Stimulated activated CD8-positive, alpha-beta memory T cell treated with anti-CD3 and anti-CD28 coated beads, Interleukin-15, amount 100 ng/mL, for 4 hours (primary cell): Measurements from ENCODE around the gene TMEM140.
A peak's percentile ranks its signal among the peaks of the same experiment; 100 is the strongest.
"Not testable (repeated sequence)": the region's sequence is repeated elsewhere in the genome, so short reads cannot be mapped to it uniquely, and the experiment has no call there.

Source experiments
- DNase-seq, 2 donors: peaks; one replicate each; pipeline ENCODE4 v3.0.0-alpha.2; 2020; ENCODE audit warnings: low read depth in 2 of 2

Gene TMEM140

GRCh38 chr7:135158874-135159273 is 11.0 kb downstream of the TMEM140 start:
- DNase-seq, result no peak

- no peak for DNase-seq
Measured at GRCh38 chr7:135159359-135160085, 11.7 kb downstream of the TMEM140 start.

GRCh38 chr7:135160098-135160857 is 12.4 kb downstream of the TMEM140 start:
- DNase-seq, result no peak

GRCh38 chr7:135160858-135161653 is 13.2 kb downstream of the TMEM140 start:
- no peak for DNase-seq

- DNase-seq, result no peak
Measured at GRCh38 chr7:135161669-135162068, 13.8 kb downstream of the TMEM140 start.

DNA sequence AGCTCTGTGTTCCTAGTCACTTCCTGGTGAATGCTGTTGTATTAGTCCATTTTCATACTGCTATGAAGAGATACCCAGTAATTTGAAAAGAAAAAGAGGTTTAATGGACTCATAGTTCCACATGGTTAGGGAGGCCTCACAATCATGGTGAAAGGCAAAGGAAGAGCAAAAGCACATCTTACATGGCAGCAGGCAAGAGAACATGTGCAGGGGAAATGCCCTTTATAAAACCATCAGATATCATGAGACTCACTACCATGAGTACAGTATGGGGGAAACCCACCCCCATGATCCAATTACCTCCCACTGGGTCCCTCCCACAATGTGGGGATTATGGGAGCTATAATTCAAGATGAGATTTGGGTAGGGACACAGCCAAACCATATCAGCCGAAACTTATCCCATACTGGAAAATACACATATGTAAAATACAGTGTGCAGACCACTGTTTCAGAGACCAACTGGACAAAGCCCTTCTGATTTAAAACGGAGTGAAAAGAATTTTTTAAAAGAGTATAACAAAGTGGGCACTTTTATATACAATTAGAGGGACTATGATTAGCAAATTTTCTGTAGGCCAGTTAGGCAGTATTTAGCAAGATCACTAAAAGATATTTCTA is 14.6 kb downstream of the TMEM140 start:
- no peak for DNase-seq

DNA sequence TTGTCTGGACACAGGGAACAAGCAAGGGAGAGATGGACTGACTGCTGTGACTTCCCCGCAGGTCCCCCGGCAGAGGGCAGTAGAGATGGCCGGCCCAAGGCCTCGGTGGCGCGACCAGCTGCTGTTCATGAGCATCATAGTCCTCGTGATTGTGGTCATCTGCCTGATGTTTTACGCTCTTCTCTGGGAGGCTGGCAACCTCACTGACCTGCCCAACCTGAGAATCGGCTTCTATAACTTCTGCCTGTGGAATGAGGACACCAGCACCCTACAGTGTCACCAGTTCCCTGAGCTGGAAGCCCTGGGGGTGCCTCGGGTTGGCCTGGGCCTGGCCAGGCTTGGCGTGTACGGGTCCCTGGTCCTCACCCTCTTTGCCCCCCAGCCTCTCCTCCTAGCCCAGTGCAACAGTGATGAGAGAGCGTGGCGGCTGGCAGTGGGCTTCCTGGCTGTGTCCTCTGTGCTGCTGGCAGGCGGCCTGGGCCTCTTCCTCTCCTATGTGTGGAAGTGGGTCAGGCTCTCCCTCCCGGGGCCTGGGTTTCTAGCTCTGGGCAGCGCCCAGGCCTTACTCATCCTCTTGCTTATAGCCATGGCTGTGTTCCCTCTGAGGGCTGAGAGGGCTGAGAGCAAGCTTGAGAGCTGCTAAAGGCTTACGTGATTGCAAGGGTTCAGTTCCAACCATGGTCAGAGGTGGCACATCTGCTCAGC is 16.6 kb downstream of the TMEM140 start:
- no peak for DNase-seq

- no peak for DNase-seq
Measured at GRCh38 chr7:135165862-135166261, 18.0 kb downstream of the TMEM140 start.

GRCh38 chr7:135166338-135166990 is 18.6 kb downstream of the TMEM140 start:
- no peak for DNase-seq

GRCh38 chr7:135167365-135167917 is 19.6 kb downstream of the TMEM140 start:
- DNase-seq, result no peak

- no peak for DNase-seq
Measured at GRCh38 chr7:135168001-135168400, 20.1 kb downstream of the TMEM140 start.

DNA sequence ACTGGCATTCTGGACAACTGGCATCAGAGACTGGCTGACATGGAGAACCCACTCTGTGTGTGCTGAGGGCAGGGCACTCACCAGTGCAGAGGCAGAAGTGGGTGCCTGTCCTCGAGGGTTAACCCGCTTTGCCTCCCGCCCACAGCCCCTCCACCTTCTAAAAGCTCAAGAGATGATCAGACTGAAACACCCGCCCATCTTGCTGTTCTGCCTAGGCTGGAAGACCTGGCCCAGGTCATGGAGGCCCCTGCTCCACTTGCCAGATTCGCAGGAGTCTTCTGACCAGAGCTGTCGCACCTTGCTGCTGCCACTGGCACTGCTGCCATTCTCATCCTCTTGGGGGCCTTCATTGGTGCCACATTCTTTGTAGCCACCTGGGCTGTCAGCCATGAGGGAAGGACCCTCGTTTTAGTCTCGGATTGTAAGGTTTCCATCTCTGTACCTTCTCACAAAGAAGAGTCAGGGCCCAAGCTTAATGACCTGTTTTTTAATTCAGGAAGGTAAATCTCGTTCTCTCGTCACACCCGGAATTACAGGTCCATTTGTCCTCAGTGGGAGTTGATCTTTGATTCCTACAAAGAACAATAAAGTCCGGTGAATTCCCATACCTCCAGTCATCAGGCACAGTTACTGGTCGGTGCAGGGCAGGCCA is 20.7 kb downstream of the TMEM140 start:
- no peak for DNase-seq

DNA sequence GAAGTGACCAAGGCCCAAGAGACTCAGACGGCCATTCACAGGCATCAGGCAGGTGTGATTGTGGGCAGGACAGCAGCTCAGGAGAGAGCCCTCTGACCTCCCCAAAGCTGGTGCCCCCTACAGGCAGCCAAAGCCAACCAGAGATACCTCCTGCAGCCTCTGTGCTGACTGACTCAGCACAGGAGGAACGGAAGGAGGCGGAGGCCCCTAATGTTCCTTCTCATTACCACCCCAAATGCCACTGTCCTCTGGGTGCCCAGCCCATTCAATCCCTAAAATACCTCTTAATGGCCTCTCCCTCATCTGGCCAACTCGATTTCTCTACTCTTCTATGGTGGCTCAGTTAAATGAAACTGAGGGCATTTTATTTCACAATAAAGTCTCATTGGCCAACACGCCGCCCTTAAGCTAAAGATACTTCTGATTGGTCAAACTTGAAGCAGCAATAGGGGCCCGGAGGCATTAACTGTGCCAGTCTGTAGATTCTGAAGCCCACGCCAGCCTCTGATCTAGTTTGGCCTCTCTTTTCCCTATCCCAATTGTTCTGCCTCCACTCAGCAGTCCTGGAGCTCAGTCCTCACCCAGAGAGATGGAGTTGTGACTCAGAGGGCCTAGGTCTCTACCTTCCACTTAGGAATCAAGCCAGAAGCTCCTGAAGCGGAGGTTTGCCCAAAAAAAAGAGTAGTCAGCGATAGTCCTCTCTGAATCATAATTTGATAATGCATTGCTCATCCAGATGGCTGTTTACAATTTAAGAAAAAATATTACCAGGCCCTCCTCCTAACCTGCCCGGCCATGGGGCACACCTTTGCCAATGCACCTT is 21.5 kb downstream of the TMEM140 start:
- DNase-seq, result peak in 1 of 2 donors; percentile 37

GRCh38 chr7:135169964-135170273 is 22.0 kb downstream of the TMEM140 start:
- no peak for DNase-seq

GRCh38 chr7:135170274-135170997 is 22.6 kb downstream of the TMEM140 start, which contains the start of gene CYREN:
TSS of gene CYREN (minus strand) at chr7:135170707. CDS start at chr7:135168922, 1,785 bp downstream.
- peak; percentile 79 to 87 for DNase-seq

DNA sequence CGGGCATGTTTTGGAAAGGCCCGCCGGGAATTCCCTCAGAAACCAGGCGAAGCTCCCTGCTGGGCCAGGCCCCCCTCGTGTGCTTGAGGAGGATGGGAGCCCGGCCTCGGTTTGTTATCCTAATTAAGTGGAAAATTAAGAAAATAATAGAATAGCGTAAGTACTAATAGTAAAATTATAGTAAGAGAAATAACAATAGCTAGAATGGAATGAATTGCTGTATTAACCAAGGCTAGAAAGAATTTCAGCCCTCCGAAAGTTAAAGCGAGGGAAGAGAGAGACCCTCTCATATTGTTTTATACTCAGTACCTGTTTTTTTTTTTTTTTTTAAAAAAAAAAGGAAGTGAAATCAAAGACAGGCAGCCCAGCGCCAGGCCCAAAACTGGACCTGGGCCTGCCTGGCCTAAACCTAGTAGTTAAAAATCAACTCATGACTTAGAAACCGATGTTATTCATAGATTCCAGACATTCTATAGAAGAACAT is 23.2 kb downstream of the TMEM140 start:
- not testable (repeated sequence) for DNase-seq

DNA sequence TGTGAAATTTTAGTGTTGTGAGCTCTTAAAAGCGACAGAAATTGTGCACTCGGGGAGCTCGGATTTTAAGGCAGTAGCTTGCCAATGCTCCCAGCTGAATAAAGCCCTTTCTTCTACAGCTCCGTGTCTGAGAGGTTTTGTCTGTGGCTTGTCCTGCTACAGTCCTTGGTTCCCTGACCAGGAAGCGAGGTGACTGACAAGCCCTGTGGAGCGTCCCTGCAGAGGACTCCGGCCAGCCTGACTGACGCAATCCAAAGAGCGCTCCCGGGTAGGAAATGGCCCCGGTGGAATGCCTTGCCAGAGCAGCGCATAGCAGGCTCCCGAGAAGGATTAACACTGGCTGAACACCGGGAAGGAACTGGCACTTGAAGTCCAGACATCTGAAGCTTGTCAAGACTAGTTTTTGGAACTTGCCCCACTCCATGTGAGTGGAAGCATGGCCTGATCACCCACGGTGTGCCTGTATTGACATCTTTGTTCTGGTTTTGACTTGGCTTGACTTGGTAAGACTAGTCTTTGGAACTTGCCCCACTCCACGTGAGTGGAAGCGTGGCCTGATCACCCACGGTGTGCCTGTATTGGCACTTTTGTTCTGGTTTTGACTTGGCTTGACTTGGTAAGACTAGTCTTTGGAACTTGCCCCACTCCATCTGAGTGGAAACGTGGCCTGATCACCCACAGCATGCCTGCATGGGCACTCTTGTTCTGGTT is 23.9 kb downstream of the TMEM140 start:
- DNase-seq, result not testable (repeated sequence)

- DNase-seq, result not testable (repeated sequence)
Measured at GRCh38 chr7:135173916-135174315, 26.0 kb downstream of the TMEM140 start.
